Type B pancreatic cell (in vitro differentiated cells): Measurements from ENCODE around the gene YPEL1. TPM values are rescaled to one million over a fixed set of nuclear protein-coding genes. Genes with fewer than 3 reads are reported as not detected.

Experiments used
- DNase-seq: peaks from one replicate; pipeline ENCODE4 v3.0.0; 2021; ENCODE audit warnings: mixed read lengths; ENCODE audit not compliant: unreplicated experiment; ENCODE audit errors: extremely low spot score
- H3K27ac Mint-ChIP-seq: 2 replicates; pipeline ENCODE4 v1.8.0; 2021; ENCODE audit warnings: mild to moderate bottlenecking, mixed read lengths
- H3K27me3 Mint-ChIP-seq: 2 replicates; pipeline ENCODE4 v1.8.0; 2021; ENCODE audit warnings: mixed read lengths
- H3K36me3 Mint-ChIP-seq: 2 replicates; pipeline ENCODE4 v1.8.0; 2021; ENCODE audit warnings: mixed read lengths
- H3K4me1 Mint-ChIP-seq: one replicate; pipeline ENCODE4 v1.8.0; 2021; ENCODE audit warnings: mixed read lengths; ENCODE audit not compliant: unreplicated experiment
- H3K4me3 Mint-ChIP-seq: 2 replicates; pipeline ENCODE4 v1.8.0; 2021; ENCODE audit warnings: mild to moderate bottlenecking, mixed read lengths
- H3K9me3 Mint-ChIP-seq: 2 replicates; pipeline ENCODE4 v1.8.0; 2021; ENCODE audit warnings: mixed read lengths
- CTCF ChIP-seq: fragments of 200-600 bp; sonication (generic); conservative IDR thresholded peaks from 2 replicates; pipeline ENCODE4 v1.5.0; 2021; ENCODE audit warnings: antibody characterized with exemption, mild to moderate bottlenecking
- microRNA-seq: library from miRNA; unstranded; fragments of <30 nt; microRNA quantifications from one replicate; pipeline ENCODE4, GENCODE V29; 2020
- total RNA-seq: library from RNA; stranded (reverse); gene quantifications from 2 replicates; pipeline ENCODE4 v1.2.1, GENCODE V29; 2021; ENCODE audit warnings: low replicate concordance

YPEL1 gene
- total RNA-seq, 1 donor from 2014 or later: 19.3 TPM

GRCh38 chr22:21650823-21651520 lies 84.6 kb downstream of the YPEL1 start:
- H3K27ac Mint-ChIP-seq: peak overlapping the region; percentile 92
- no peaks in the 10 kb centered on the region for H3K27me3 Mint-ChIP-seq
- no peak for TF ChIP-seq CTCF
- peaks cover 8% of the 10 kb centered on the region for H3K36me3 Mint-ChIP-seq
- H3K4me1 Mint-ChIP-seq: peaks cover 27% of the 10 kb centered on the region
- H3K4me3 Mint-ChIP-seq: peak overlapping the region; percentile 94
- no peaks in the 10 kb centered on the region for H3K9me3 Mint-ChIP-seq
- DNase-seq: no peak

GRCh38 chr22:21650280-21650679 lies 85.3 kb downstream of the YPEL1 start:
- no peaks in the 10 kb centered on the region for H3K9me3 Mint-ChIP-seq
- H3K4me1 Mint-ChIP-seq: peaks cover 27% of the 10 kb centered on the region
- no peaks in the 10 kb centered on the region for H3K27me3 Mint-ChIP-seq
- no peak for TF ChIP-seq CTCF
- no peak for DNase-seq
- H3K27ac Mint-ChIP-seq: no peak overlapping the region
- peaks cover 8% of the 10 kb centered on the region for H3K36me3 Mint-ChIP-seq
- H3K4me3 Mint-ChIP-seq: peak overlapping the region; percentile 94

Small RNA genes within 50 kb of the gene (microRNA-seq; reads per million reads assigned to microRNA genes)
- gene MIR130B: 4,952 reads per million, percentile 92 among the genes with 10 or more reads in this experiment
- 82.6 reads per million, percentile 61 among the genes with 10 or more reads in this experiment for gene MIR301B

Other genes with a start within 250 kb of the YPEL1 start
- 0.17 and 0.34 TPM in 2 replicates for gene RIMBP3C, start 184.3 kb downstream of the YPEL1 start, total RNA-seq
- gene UBE2L3, start 168.1 kb downstream of the YPEL1 start, total RNA-seq: 60.8 and 63.1 TPM in 2 replicates
- gene YDJC, start 105.8 kb downstream of the YPEL1 start, total RNA-seq: 20.7 and 24.5 TPM in 2 replicates
- gene CCDC116, start 103.0 kb downstream of the YPEL1 start, total RNA-seq: 0.21 and 0.87 TPM in 2 replicates
- 56.3 and 56.5 TPM in 2 replicates for gene SDF2L1, start 93.5 kb downstream of the YPEL1 start, total RNA-seq
- gene PPIL2, start 69.8 kb downstream of the YPEL1 start, total RNA-seq: 41.1 and 49.2 TPM in 2 replicates
- gene MAPK1, start 131.9 kb upstream of the YPEL1 start, total RNA-seq: 112 and 130 TPM in 2 replicates
- gene PPM1F, start 217.1 kb upstream of the YPEL1 start, total RNA-seq: 16.9 and 25.1 TPM in 2 replicates
- gene TOP3B, start 247.0 kb upstream of the YPEL1 start, total RNA-seq: 47.7 and 66.3 TPM in 2 replicates